Right ventricle myocardium superior (tissue), 1 donor: Measurements from ENCODE around the gene AQP2. TPM values are rescaled to one million over a fixed set of nuclear protein-coding genes. Genes with fewer than 3 reads are reported as not detected.

Experiments used
- ATAC-seq: fragments of 200-7000 bp; cut with Tn5 transposase; one replicate; pipeline ENCODE4 v1.9.1; 2020; ENCODE audit warnings: mild to moderate bottlenecking; ENCODE audit not compliant: poor library complexity
- DNase-seq: peaks from one replicate; pipeline ENCODE4 v3.0.0-alpha.2; 2020
- intact Hi-C: fragments of 100-400 bp; cut with DNase I; formaldehyde crosslinking; loops from one replicate; pipeline ENCODE4 v1.11.2; 2022
- total RNA-seq: library from RNA; stranded (reverse); fragmentation: NEBNext Ultra II Directional; extraction: Animal tissue kit (Norgen Biotek cat#: 25700); gene quantifications from one replicate; pipeline ENCODE4 v1.2.1, GENCODE V29; 2021
- donor health status: DM: no; HTN: yes; CAD: no; lungs with severe emphysema.

Gene AQP2
- total RNA-seq, 1 donor from 2014 or later: not detected

DNA sequence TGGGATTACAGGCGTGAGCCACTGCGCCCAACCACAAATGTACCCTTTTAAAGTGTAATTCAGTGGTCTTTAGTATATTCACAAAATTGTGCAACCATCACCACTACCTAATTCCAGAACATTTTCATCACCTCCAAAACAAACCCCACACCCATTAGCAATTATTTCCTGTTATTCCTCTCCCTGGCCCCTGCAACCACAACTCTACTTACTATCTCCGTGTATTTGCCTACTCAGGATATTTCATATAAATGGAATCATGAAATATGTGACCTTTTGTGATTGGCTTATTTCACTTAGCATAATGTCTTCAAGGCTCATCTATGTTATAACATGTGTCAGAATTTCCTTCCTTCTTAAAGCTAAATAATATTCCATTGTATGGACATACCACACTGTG is 16.0 kb upstream of the AQP2 start:
- ATAC-seq (no peak), DNase-seq (no peak)
- intact Hi-C loops: no loop called here

DNA sequence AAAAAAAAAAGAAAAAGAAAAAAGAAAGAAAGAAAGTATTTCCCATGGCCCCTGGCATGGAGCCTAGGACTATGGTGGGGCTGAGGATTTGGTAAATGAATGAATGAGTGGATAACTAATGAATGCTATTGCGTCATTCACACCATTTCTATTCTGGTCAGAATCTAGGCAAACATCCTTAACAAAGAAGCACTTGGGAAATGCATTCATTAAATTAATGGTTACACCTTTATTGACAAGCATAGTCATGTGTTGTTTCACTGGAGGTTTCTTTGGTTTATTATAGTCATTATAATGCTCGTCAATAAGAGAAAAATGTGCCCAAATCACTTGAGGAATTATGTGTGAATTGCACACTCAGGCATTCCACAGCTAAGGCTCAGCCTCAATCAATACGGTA is 13.6 kb upstream of the AQP2 start:
- no peak for DNase-seq
- no peak for ATAC-seq
- intact Hi-C loops: no loop called here

DNA sequence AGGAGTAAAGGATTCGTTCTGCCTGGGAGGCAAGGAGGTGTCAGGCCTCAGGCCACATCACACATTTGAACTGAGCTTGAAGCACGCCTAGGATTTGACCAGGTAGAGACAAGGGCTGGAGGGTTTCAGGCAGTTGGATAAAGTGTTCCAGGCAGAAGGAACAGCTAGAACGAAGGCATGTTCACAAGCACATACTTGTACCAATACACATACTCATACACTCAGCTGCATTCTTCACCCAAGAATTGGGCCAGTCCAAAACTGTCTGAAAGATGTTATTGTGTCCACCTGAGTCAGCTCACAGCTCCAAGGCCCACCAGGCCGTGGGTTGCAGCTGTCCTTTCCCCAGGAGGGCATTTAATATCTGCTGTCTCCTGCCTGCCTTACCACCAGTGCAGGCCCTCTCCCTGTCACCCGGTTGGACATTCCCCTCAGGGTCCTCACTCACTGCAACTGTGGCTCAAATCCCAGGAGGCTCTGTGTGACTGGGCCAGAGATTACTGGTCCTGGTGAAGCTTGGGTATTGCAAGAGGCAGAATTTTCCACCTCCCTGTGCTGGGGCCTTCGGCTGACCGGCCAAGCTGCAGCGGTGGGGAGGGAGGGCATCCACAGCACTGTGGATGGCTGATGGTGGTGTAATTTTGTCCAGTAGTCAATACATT is 12.8 kb upstream of the AQP2 start:
- ATAC-seq (no peak), DNase-seq (no peak)
- intact Hi-C loops: no loop called here

DNA sequence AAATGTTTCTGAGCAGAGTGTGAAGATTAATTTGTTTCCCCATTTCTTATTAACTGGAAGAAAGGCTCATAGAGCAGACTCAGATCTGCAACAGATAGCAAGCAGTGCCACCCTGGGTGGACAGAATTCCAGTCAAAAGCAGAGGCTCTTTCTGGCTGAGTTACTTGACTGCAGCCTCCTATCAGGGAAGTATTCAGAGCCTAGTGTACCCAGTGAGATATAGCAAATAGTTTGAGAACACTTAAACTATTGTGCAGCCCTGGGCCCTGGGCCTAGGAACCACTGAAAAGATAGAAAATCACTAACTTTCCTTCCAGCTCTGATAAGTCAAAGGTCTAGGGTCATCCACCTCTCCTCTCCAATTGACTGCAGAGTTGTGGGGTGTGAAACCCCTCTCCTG is 11.2 kb upstream of the AQP2 start:
- DNase-seq: no peak
- ATAC-seq: peak; percentile 25
- intact Hi-C loops: no loop called here

DNA sequence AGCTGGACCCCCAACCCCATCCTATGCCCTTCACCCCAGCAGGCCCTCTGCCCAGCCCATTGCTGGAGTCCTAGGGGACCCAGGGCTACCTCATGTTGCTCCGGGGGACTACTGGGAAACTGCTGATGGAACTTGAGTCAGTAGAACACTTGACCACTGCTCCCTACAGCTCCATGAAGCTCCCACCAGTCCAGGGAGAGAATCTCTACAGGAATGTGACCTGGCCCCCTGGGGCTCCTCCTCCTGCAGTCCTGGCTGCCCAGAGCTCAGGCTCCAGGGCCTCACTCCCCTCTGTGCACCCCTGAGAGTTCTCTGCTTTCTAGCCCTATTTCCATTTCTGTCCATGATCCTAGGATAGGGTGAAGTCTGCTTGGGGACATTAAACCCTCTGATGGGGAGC is 10.8 kb upstream of the AQP2 start:
- no peak for ATAC-seq
- intact Hi-C loops: loop anchor here (10.0 kb wide), 1 partner anchor 75 kb away; no protein-coding TSS in a partner anchor
- no peak for DNase-seq

DNA sequence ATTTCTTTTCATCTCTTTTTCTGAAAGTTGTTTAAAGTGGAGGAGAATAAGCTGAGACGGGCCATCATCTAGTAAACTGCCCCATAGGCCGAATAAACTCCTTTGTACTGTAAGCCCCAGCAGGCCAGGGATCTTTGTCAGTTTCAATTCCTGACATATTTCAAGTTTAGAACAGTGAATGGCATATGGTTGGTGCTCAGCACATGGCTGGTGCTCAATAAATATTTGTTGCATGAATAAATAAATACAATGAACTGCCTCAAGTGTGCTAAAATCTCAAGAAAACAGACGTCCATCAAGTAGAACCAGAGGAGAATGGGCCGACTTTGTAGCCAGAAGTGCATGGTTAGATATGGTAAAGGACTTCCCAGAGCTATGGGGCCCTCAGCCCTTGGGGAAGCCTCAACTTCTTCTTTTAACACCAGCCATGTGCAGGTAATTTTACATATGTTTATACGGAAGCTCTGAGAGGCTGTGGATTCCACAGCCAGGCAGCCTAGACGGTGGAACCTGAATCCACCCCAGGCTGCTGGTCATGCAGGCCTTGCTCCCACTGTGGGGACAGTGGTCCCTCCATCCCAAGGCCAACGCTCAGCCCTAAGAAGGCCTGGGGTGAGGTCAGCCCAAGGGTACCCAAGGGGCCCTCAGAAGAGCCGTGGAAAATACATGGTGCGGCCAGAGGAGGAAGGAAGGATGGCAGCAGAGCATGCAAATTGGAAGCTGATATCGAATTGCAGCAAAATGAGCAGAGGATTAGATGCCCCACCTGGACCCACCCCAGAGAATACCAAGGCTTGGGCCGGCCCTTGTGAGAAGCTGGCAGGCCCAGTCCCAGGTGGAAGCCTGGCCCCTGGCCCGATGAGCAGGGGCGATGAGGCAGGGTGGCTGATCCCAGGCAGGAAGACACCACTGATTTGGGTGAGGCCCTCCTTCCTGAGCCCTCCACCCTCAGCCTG is 8.7 kb upstream of the AQP2 start:
- intact Hi-C loops: loop anchor here (10.0 kb wide), 1 partner anchor 77 kb away; no protein-coding TSS in a partner anchor
- ATAC-seq: no peak
- no peak for DNase-seq

DNA sequence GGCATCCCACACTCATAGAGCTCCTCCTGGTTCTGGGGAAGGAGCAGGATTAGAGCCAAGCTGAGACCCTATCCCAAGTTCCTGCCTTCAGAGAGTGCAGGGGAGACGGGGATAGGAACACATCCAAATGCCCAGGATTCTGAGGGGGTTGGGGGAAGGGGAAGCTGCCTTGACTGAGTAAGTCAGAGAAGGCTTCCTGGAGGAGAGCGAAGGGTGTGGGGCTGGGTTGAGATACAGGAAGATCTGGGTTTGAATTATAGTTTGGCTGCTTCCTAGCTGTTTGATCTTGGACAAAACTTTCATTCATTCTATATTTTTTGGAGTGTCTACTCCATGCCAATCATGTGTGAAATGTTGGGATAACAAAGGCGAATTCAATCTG is 8.0 kb upstream of the AQP2 start:
- DNase-seq: no peak
- no peak for ATAC-seq
- intact Hi-C loops: loop anchor here (10.0 kb wide), 1 partner anchor 78 kb away; no protein-coding TSS in a partner anchor

DNA sequence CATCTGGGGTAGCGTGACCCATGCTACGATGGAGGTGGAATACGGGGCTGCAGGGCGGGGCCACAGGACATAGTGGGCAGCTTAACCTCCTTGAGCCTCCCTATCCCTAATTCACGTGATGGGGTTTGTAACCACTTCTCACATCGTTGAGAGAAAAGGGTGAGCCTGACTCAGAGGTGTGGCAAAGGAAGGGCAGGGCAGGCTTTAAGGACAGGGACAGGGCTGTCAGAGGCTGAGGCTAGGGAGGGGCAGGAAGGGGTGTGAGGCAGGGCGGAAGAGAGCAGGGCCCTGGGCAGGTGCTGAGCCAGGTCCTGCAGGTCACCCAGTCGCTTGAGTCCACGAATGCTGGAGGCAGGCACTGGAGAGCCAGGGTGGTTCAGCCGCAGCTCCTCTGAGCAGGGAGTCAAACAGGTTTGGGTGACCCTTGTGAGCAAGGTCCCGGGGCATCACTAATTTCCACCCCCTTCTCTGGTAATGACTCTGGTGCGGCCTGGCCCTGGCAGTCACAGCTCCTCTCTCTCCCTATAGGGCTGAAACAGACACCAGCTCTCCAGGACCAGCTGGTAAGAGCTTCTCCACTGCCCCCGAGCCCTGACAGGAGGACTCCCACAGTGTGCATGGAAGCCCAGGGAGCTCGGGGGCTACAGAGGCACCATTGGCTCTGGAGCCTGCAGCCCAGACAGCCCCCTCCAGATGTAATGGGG is 7.5 kb upstream of the AQP2 start:
- no peak for DNase-seq
- intact Hi-C loops: loop anchor here (10.0 kb wide), 1 partner anchor 78 kb away; no protein-coding TSS in a partner anchor

DNA sequence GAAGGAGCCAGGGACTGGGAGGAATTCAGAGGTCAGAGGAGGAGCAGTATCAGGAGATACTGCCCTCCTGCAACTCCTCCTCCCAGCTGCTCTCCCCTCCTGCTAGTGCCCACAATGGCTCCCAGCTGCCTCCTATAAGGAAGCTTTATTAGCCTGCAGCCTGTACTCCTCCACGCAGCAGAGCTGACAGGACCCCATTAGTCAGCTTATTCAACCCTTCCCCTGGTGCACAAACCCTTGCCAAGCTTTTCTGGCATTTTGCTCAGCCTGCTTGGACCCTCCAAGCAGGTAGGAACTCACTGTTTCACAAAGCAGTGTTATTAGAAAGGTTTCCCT is 6.9 kb upstream of the AQP2 start:
- no peak for ATAC-seq
- intact Hi-C loops: loop anchor here (10.0 kb wide), 1 partner anchor 79 kb away; no protein-coding TSS in a partner anchor

More for the DNA sequence above, 7.5 kb upstream of the AQP2 start:
- no peak for ATAC-seq

DNA sequence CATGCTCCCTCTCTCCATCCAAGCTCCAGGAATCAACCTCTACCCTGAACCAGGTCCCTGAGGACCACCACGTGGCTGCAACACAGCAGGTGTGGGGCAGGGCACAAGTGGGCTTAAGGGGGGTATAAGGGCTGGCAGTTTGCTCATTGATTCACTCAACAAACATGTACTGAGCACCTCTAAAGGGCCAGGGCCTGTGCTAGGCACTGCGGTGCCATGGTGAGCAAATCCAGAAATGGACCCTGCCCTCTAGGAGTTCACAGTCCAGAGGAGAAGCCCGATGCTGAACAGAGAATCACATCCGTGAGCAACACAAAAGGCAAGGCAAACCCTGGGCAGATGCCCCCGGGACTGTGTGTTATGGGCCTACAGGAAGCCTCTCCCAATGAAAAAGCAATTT is 6.5 kb upstream of the AQP2 start:
- no peak for DNase-seq
- intact Hi-C loops: loop anchor here (10.0 kb wide), 1 partner anchor 79 kb away; no protein-coding TSS in a partner anchor

More for the DNA sequence above, 6.9 kb upstream of the AQP2 start:
- no peak for DNase-seq

DNA sequence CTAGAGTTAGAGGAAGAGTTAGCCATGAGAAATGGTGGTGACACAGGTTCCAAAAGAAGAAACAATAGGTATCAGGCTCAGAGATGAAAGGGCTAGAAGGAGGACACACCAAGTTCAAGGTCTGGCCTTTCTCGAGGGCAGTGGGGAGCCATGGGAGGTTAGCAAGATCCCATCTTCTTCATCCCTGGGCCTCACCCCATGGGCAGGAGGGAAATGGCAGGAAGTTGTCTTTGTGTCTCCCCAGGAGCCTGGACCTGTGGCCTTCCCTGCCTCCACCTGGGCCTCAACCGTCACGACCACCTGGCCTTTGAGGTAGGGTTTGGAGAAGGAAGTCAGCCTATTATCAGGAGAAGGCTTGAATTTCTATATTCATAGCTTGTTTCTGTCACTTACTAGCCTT is 5.8 kb upstream of the AQP2 start:
- DNase-seq (no peak), ATAC-seq (no peak)
- intact Hi-C loops: loop anchor here (10.0 kb wide), 1 partner anchor 80 kb away; no protein-coding TSS in a partner anchor

More for the DNA sequence above, 6.5 kb upstream of the AQP2 start:
- no peak for ATAC-seq

DNA sequence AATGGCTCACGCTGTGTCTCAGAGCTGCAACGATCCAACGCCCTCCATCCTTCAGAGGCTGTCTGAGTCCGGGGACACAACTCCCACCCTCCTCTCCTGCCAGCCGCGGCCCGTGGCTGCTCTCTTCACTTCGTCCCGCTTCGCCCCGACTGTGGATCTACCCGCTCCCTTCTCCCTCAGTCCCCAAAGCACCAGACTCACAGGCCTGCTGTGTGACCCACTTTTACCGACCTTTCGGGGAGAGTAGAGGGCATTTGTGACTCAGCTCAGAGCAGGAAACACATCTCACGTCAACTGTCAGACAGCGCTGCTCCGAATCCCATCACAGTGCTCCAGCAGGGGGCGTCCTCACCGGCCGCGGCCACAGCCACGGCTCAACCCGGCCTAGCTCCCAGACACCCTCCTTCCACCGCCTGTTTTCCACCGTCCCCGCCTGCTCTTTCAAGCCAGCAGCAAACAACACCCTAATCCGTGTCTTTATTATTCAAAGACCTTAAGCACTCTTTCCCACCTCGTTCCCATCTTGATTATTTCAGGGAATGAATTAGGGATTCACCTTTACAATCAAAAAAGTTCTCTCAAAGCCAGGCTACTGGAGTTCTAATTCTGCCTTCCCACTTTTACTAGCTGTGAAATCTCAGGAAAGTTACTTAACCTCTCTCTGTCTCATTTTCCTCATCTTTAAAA is 5.0 kb upstream of the AQP2 start:
- ATAC-seq (peak; percentile 98), DNase-seq (peak; percentile 90)
- intact Hi-C loops: loop anchor here (10.0 kb wide), 1 partner anchor 81 kb away; no protein-coding TSS in a partner anchor

DNA sequence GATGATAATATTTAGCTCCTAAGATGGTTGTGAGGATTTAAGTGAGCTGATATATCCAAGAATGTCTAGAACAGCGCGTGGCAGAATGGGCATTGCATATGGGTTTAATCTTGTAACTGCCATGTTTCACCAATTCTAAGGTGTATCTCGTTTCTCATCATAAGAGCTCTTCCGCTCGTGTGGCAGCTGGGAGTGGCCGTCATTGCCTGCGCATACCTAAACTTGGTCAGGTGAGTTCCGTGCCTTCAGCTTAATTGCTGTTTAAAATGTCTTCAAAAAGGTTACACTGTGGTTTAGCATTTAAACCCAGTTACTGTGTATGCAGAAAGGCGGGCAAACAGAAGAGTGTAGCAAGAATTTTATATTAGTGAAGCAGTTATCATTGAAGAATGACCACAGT is 4.5 kb upstream of the AQP2 start:
- DNase-seq (no peak), ATAC-seq (no peak)
- intact Hi-C loops: loop anchor here (10.0 kb wide), 1 partner anchor 81 kb away; no protein-coding TSS in a partner anchor

DNA sequence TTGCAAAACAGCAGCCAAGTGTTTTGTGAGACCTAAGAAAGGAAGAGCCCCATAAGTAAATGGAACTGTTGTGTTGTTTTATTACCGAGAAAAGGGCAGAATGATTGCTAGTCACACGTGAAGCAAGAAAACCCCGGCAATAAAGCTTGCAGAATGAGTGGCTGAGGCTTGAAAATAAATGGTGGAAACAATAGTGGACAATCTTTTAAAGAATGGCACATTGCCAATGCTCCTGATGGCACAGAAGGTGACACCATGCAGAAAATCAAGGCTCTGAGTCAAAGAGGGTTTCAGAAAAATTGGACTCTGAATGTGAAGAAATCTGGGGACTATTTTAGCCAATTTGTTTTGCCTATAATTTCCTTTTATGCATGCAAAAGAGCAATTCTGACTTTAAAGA is 4.0 kb upstream of the AQP2 start:
- intact Hi-C loops: loop anchor here (10.0 kb wide), 1 partner anchor 82 kb away; no protein-coding TSS in a partner anchor
- DNase-seq (no peak), ATAC-seq (no peak)

DNA sequence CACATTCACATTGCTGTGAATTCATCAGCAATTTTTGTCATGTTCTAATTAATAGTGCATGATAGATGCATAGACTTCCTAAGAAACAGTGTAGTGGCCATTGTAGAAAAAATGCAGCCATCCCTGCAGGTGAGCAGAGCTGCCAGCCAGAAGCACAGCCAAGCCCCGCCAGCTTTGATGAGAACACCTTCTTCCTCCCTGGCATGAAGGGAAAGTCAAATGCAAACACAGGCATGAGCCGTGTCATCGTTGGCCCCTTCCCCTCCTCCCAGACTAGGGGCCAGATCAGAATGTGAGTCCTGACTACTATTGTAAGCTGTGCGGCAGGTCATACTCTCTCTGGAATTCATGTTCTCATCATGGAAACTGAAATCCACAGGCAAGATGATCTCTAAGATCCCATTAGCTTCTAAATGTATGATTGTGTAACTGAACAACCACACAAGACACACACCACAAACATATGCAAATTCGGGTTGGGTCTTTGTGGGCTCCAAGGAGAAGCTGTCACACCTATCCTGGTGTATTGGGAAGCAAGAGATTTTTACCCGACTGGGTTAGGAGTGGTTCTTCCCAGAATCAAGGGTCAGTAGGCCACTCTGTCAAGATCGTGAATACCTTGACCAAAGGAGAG is 2.8 kb upstream of the AQP2 start:
- DNase-seq: no peak
- ATAC-seq: no peak
- intact Hi-C loops: loop anchor here (10.0 kb wide), 1 partner anchor 83 kb away; no protein-coding TSS in a partner anchor

DNA sequence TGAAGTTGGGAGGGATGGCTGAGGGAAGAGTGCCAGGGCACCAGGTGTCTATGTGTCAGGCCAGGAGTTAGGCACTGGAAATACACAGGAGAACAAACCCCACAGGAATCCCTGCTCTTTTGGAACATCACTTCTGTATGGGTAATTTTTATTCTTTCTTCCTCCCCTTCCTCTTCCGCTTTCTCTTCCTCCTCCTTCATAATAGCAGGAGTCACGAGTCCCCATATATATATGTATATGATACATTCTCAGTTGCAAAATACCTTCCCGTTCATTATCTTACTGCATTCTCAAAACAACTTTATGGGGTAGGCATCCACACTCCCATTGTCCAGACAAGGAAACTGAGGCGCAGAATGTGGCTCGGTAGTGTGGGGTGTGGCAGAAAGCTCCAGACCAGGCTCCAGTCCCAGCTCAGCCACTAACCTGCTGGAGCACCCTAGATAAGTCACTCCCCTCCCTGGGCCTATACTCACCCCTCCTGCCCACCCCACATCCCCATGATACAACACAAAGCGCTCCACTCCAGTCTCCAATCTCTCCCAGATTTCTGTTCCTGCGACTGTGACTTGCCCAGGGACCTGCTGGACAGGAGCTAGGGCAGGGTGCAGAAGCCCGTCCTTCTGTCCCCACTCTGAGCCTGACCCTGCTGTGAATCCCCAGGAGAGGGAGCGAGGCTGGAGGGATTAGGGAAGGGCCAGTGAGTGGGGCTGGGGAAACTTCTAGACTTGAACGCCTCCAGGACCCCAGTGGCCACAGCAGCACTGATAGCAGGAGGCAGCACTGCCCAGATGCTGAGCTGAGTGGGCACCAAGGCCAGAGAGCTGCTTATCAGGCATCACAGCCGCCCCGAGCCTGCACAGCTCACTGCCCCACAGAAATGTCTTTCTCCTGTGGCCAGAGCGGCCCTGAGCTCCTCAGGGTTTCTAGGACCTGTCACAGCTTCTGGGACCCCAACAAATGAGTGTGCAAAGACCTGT is 1.4 kb upstream of the AQP2 start:
- ATAC-seq (no peak), DNase-seq (no peak)
- intact Hi-C loops: loop anchor here (10.0 kb wide), 1 partner anchor 84 kb away; no protein-coding TSS in a partner anchor

DNA sequence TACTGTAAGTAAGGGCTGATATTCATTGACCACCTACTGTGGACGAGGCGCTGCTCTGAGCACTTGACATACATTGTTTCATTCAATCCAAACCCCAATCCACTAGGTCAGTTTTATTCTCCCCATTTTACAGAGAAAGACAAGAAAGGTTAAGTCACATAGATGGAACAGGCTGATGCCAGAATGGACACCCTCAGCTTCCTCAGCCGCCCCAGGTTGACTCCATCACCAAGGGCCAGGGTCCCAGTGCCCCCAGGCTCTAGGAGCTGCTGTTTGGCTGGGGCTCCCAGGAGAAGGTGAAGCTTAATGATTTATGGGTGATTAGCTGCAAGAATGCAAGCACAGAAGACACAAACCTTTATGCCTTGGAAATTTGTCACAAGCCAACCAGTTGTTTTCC is 671 bp upstream of the AQP2 start:
- no peak for DNase-seq
- intact Hi-C loops: loop anchor here (10.0 kb wide), 1 partner anchor 85 kb away; no protein-coding TSS in a partner anchor

More for the DNA sequence above, 671 bp upstream of the AQP2 start:
- no peak for ATAC-seq
